GM23248 (cell line): Measurements from ENCODE around the gene AGRP.

Experiments
- EZH2 ChIP-seq: fragments of 200-600 bp; sonication (generic); IDR thresholded peaks from 2 replicates; pipeline ENCODE4 v1.6.1; 2018; ENCODE audit warnings: antibody characterized with exemption, mild to moderate bottlenecking; ENCODE audit not compliant: insufficient read depth, poor library complexity, severe bottlenecking
- EZH2phosphoT487 ChIP-seq: fragments of 200-600 bp; sonication (generic); IDR thresholded peaks from 2 replicates; pipeline ENCODE4 v1.6.1; 2018; ENCODE audit warnings: antibody characterized with exemption, moderate library complexity, mild to moderate bottlenecking, low read depth; ENCODE audit not compliant: insufficient read depth

- TF ChIP-seq EZH2, result no peak
- no peak for TF ChIP-seq EZH2phosphoT487
Measured at GRCh38 chr16:67481561-67482232, 1.6 kb downstream of the AGRP start.
